ENCODE results near the gene FTH1.

Gene FTH1

GRCh38 chr11:61962213-61963015 lies 5.0 kb downstream of the FTH1 start:
- H3K4me3 ChIP-seq (ENCODE audit: low read length) = no peak overlapping the region
- no peak for DNase-seq (ENCODE audit: low read depth)
- no peak for TF ChIP-seq CTCF (IDR thresholded peaks at IDR 0.05; ENCODE audit: insufficient read depth, low read depth, low read length, missing control alignments)

GRCh38 chr11:61961570-61962212 lies 5.7 kb downstream of the FTH1 start:
- H3K4me3 ChIP-seq (ENCODE audit: low read length) = no peak overlapping the region
- TF ChIP-seq CTCF (IDR thresholded peaks at IDR 0.05; ENCODE audit: insufficient read depth, low read depth, low read length, missing control alignments) = no peak
- DNase-seq (ENCODE audit: low read depth) = no peak

GRCh38 chr11:61960532-61960931 lies 6.9 kb downstream of the FTH1 start:
- DNase-seq (ENCODE audit: low read depth) = no peak
- no peak overlapping the region for H3K4me3 ChIP-seq (ENCODE audit: low read length)
- TF ChIP-seq CTCF (IDR thresholded peaks at IDR 0.05; ENCODE audit: insufficient read depth, low read depth, low read length, missing control alignments) = no peak

- no peak overlapping the region for H3K4me3 ChIP-seq (ENCODE audit: low read length)
- DNase-seq (ENCODE audit: low read depth) = no peak
- no peak for TF ChIP-seq CTCF (IDR thresholded peaks at IDR 0.05; ENCODE audit: insufficient read depth, low read depth, low read length, missing control alignments)
Measured at GRCh38 chr11:61959678-61960077, 7.8 kb downstream of the FTH1 start.

GRCh38 chr11:61959114-61959513 lies 8.3 kb downstream of the FTH1 start:
- H3K4me3 ChIP-seq (ENCODE audit: low read length) = no peak overlapping the region
- DNase-seq (ENCODE audit: low read depth) = peak; percentile 80
- TF ChIP-seq CTCF (IDR thresholded peaks at IDR 0.05; ENCODE audit: insufficient read depth, low read depth, low read length, missing control alignments) = peak; percentile 9

- no peak for TF ChIP-seq CTCF (IDR thresholded peaks at IDR 0.05; ENCODE audit: insufficient read depth, low read depth, low read length, missing control alignments)
- H3K4me3 ChIP-seq (ENCODE audit: low read length) = no peak overlapping the region
- DNase-seq (ENCODE audit: low read depth) = no peak
Measured at GRCh38 chr11:61958590-61958989, 8.8 kb downstream of the FTH1 start.
